ENCODE measurements around the gene ALG1.
A peak's percentile ranks its signal among the peaks of the same experiment; 100 is the strongest.

GRCh38 chr16:5071681-5072333, at the start of gene ALG1:
- TF ChIP-seq, protein P1, sequence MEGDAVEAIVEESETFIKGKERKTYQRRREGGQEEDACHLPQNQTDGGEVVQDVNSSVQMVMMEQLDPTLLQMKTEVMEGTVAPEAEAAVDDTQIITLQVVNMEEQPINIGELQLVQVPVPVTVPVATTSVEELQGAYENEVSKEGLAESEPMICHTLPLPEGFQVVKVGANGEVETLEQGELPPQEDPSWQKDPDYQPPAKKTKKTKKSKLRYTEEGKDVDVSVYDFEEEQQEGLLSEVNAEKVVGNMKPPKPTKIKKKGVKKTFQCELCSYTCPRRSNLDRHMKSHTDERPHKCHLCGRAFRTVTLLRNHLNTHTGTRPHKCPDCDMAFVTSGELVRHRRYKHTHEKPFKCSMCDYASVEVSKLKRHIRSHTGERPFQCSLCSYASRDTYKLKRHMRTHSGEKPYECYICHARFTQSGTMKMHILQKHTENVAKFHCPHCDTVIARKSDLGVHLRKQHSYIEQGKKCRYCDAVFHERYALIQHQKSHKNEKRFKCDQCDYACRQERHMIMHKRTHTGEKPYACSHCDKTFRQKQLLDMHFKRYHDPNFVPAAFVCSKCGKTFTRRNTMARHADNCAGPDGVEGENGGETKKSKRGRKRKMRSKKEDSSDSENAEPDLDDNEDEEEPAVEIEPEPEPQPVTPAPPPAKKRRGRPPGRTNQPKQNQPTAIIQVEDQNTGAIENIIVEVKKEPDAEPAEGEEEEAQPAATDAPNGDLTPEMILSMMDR (IDR thresholded peaks at IDR 0.05): peak in 1 of 6 experiments; percentile 23
- peak in 1 of 2 donors; percentile 81 for TF ChIP-seq POLR2A (IDR thresholded peaks at IDR 0.05)

All from thyroid gland (tissue), 4 donors.